Spleen (tissue), 7 donors: ENCODE results near the gene APP.

ENCODE experiments used
- CTCF ChIP-seq, 11 experiments: fragments of 200-600 bp in 7 of 11; fragments of 450-650 bp in 4 of 11; sonication (generic) in 4 of 11; IDR thresholded peaks in 8 of 11; conservative IDR thresholded peaks in 3 of 11; 1 replicate in 7 of 11; 2 replicates in 4 of 11; pipeline versions ENCODE4 v1.4.0 to v1.8.0; 2016 to 2021; ENCODE audit warnings: antibody characterized with exemption in 11 of 11, inconsistent platforms in 4 of 11, mild to moderate bottlenecking in 1 of 11
- POLR2A ChIP-seq, 3 donors: fragments of 450-650 bp; IDR thresholded peaks; one replicate each; pipeline ENCODE4 v1.5.1; 2017; ENCODE audit warnings: antibody characterized with exemption in 3 of 3, mild to moderate bottlenecking in 1 of 3
- donor health status: DM: no; HTN: no; CAD: no; lungs with moderate emphysema.
- donor health status: DM: no; HTN: no; CAD: no.
- donor health status: DM: no; HTN: no; CAD: no.

- TF ChIP-seq POLR2A (IDR thresholded peaks at IDR 0.05) (no peak), CTCF (IDR thresholded peaks at IDR 0.05 in 8 of 11, conservative IDR thresholded peaks at IDR 0.05 in 3 of 11) (no peak)
Measured at GRCh38 chr21:26165331-26165730, 5.2 kb downstream of the APP start.
